HUES64 (cell line): ENCODE results near the gene ATP11A.
"Not testable (repeated sequence)": the region's sequence is repeated elsewhere in the genome, so short reads cannot be mapped to it uniquely, and the experiment has no call there.

Experiments used
- H3K27ac ChIP-seq: 2 replicates; pipeline ENCODE4 v1.7.0; 2013; ENCODE audit warnings: low read depth, low read length, inconsistent platforms
- H3K27me3 ChIP-seq: 2 replicates; pipeline ENCODE4 v1.6.1; 2013; ENCODE audit warnings: mild to moderate bottlenecking, low read length; ENCODE audit not compliant: insufficient read depth
- H3K36me3 ChIP-seq: 2 replicates; pipeline ENCODE4 v1.6.1; 2013; ENCODE audit warnings: mild to moderate bottlenecking, low read length; ENCODE audit not compliant: insufficient read depth
- H3K4me1 ChIP-seq: 2 replicates; pipeline ENCODE4 v1.6.1; 2013; ENCODE audit warnings: mild to moderate bottlenecking, low read length, moderate library complexity; ENCODE audit not compliant: insufficient read depth
- H3K4me3 ChIP-seq: 2 replicates; pipeline ENCODE4 v1.5.1; 2013; ENCODE audit warnings: mild to moderate bottlenecking, low read length, moderate library complexity
- H3K9ac ChIP-seq: 2 replicates; pipeline ENCODE4 v1.6.1; 2013; ENCODE audit warnings: mild to moderate bottlenecking, low read depth, low read length
- H3K9me3 ChIP-seq: 2 replicates; pipeline ENCODE4 v1.6.1; 2013; ENCODE audit warnings: low read depth, low read length; ENCODE audit not compliant: insufficient read depth
- WGBS: fragments of 150-250, 120-280 bp; methylation state at CpG from one replicate; pipeline ENCODE4 v1.1.7; 2013; ENCODE audit warnings: missing lambda C conversion rate; 5-methylcytosine and 5-hydroxymethylcytosine counted together

ATP11A gene

GRCh38 chr13:112800057-112800456, 110.2 kb downstream of the ATP11A start:
- WGBS = 86% methylated on average over 1 of the region's 1 CpG
- Histone ChIP-seq H3K27me3 (no peaks in the 10 kb centered on the region), H3K9ac (no peak overlapping the region), H3K4me1 (peaks cover 6% of the 10 kb centered on the region), H3K9me3 (no peaks in the 10 kb centered on the region; the same call in 1 of the 2 replicates), H3K27ac (no peak overlapping the region), H3K4me3 (no peak overlapping the region), H3K36me3 (peaks cover 12% of the 10 kb centered on the region; the same call in 1 of the 2 replicates)

GRCh38 chr13:112800807-112801206, 111.0 kb downstream of the ATP11A start:
- H3K4me1 ChIP-seq, H3K9me3 ChIP-seq, H3K27ac ChIP-seq, H3K9ac ChIP-seq, H3K27me3 ChIP-seq, H3K4me3 ChIP-seq: not testable (repeated sequence)
- WGBS = 93% methylated on average over 3 of the region's 6 CpGs
- peaks cover 13% of the 10 kb centered on the region; the same call in 1 of the 2 replicates for H3K36me3 ChIP-seq

- H3K27ac ChIP-seq = no peak overlapping the region
These were observed 113.0 kb downstream of the ATP11A start for GRCh38 chr13:112802802-112803195.

GRCh38 chr13:112803422-112803821, 113.6 kb downstream of the ATP11A start:
- Histone ChIP-seq H3K36me3 (peaks cover 19% of the 10 kb centered on the region), H3K27me3 (no peaks in the 10 kb centered on the region), H3K4me3 (no peak overlapping the region), H3K27ac (no peak overlapping the region), H3K9me3 (no peaks in the 10 kb centered on the region; the same call in 1 of the 2 replicates), H3K4me1 (peaks cover 6% of the 10 kb centered on the region), H3K9ac (no peak overlapping the region)
- 87% methylated on average over 7 of the region's 7 CpGs for WGBS

More at GRCh38 chr13:112802802-112803195, 113.0 kb downstream of the ATP11A start:
- Histone ChIP-seq H3K4me3 (no peak overlapping the region), H3K9ac (no peak overlapping the region), H3K27me3 (no peaks in the 10 kb centered on the region), H3K9me3 (no peaks in the 10 kb centered on the region; the same call in 1 of the 2 replicates), H3K4me1 (peaks cover 6% of the 10 kb centered on the region), H3K36me3 (peaks cover 19% of the 10 kb centered on the region)
- WGBS = 100% methylated on average over 1 of the region's 2 CpGs

- no peaks in the 10 kb centered on the region; the same call in 1 of the 2 replicates for H3K9me3 ChIP-seq
- H3K9ac ChIP-seq = no peak overlapping the region
- no peak overlapping the region for H3K27ac ChIP-seq
- 76% methylated on average over 3 of the region's 5 CpGs for WGBS
- H3K36me3 ChIP-seq = peaks cover 18% of the 10 kb centered on the region
- no peaks in the 10 kb centered on the region for H3K27me3 ChIP-seq
- no peak overlapping the region for H3K4me3 ChIP-seq
- peaks cover 6% of the 10 kb centered on the region for H3K4me1 ChIP-seq
These were observed 114.5 kb downstream of the ATP11A start for GRCh38 chr13:112804374-112804773.

GRCh38 chr13:112806739-112807652, 117.2 kb downstream of the ATP11A start:
- Histone ChIP-seq H3K9me3 (no peaks in the 10 kb centered on the region), H3K4me1 (peaks cover 6% of the 10 kb centered on the region), H3K36me3 (peaks cover 38% of the 10 kb centered on the region), H3K9ac (no peak overlapping the region), H3K4me3 (no peak overlapping the region), H3K27me3 (no peaks in the 10 kb centered on the region), H3K27ac (no peak overlapping the region)
- 96% methylated on average over 36 of the region's 36 CpGs for whole genome bisulfite sequencing

- Histone ChIP-seq H3K27ac (no peak overlapping the region), H3K4me1 (peaks cover 5% of the 10 kb centered on the region), H3K4me3 (no peak overlapping the region), H3K36me3 (peaks cover 46% of the 10 kb centered on the region), H3K27me3 (no peaks in the 10 kb centered on the region), H3K9ac (no peak overlapping the region), H3K9me3 (no peaks in the 10 kb centered on the region)
- WGBS = 90% methylated on average over 24 of the region's 24 CpGs
These were observed 118.0 kb downstream of the ATP11A start for GRCh38 chr13:112807653-112808376.

- Histone ChIP-seq H3K36me3 (peaks cover 54% of the 10 kb centered on the region), H3K9me3 (peaks cover 5% of the 10 kb centered on the region), H3K27me3 (no peaks in the 10 kb centered on the region), H3K4me3 (no peak overlapping the region), H3K4me1 (peaks cover 3% of the 10 kb centered on the region; the same call in 1 of the 2 replicates), H3K9ac (no peak overlapping the region), H3K27ac (no peak overlapping the region)
- WGBS = 93% methylated on average over 26 of the region's 26 CpGs
These were observed 118.7 kb downstream of the ATP11A start for GRCh38 chr13:112808377-112809140.

GRCh38 chr13:112809332-112810315, 119.8 kb downstream of the ATP11A start:
- Histone ChIP-seq H3K36me3 (peaks cover 60% of the 10 kb centered on the region), H3K4me1 (0 out of 2 replicates have a peak, but pooled peaks cover under 1% of the 10 kb centered on the region), H3K27ac (no peak overlapping the region), H3K27me3 (no peaks in the 10 kb centered on the region), H3K9ac (no peak overlapping the region), H3K9me3 (peaks cover 6% of the 10 kb centered on the region), H3K4me3 (no peak overlapping the region)
- 95% methylated on average over 40 of the region's 40 CpGs for WGBS

- H3K36me3 ChIP-seq = peaks cover 63% of the 10 kb centered on the region
- H3K4me3 ChIP-seq = no peak overlapping the region
- H3K9me3 ChIP-seq = peaks cover 6% of the 10 kb centered on the region
- no peak overlapping the region for H3K9ac ChIP-seq
- H3K27me3 ChIP-seq = no peaks in the 10 kb centered on the region
- no peak overlapping the region for H3K27ac ChIP-seq
- no peaks in the 10 kb centered on the region for H3K4me1 ChIP-seq
- WGBS = 93% methylated on average over 13 of the region's 14 CpGs
These were observed 120.8 kb downstream of the ATP11A start for GRCh38 chr13:112810608-112811007.
